Measurements from ENCODE around the gene SHH.

The SHH gene

GRCh38 chr7:155792315-155792960, 19.8 kb downstream of the SHH start:
- DNase-seq (ENCODE audit: low spot score): no peak

- DNase-seq (ENCODE audit: low spot score): no peak
These were observed 20.4 kb downstream of the SHH start for GRCh38 chr7:155791836-155792235.

GRCh38 chr7:155791214-155791737, 21.0 kb downstream of the SHH start:
- DNase-seq (ENCODE audit: low spot score): no peak

- no peak for DNase-seq (ENCODE audit: low spot score)
These were observed 21.6 kb downstream of the SHH start for GRCh38 chr7:155790666-155791065.

GRCh38 chr7:155789001-155789725, 23.1 kb downstream of the SHH start:
- DNase-seq (ENCODE audit: low spot score): no peak

GRCh38 chr7:155788616-155789000, 23.7 kb downstream of the SHH start:
- DNase-seq (ENCODE audit: low spot score): no peak

- DNase-seq (ENCODE audit: low spot score): no peak
These were observed 25.0 kb downstream of the SHH start for GRCh38 chr7:155787171-155787851.

GRCh38 chr7:155786491-155786890, 25.8 kb downstream of the SHH start:
- DNase-seq (ENCODE audit: low spot score): no peak

GRCh38 chr7:155785536-155785935, 26.7 kb downstream of the SHH start:
- no peak for DNase-seq (ENCODE audit: low spot score)

- DNase-seq (ENCODE audit: low spot score): no peak
These were observed 29.8 kb downstream of the SHH start for GRCh38 chr7:155782466-155782865.

- no peak for DNase-seq (ENCODE audit: low spot score)
These were observed 30.8 kb downstream of the SHH start for GRCh38 chr7:155781433-155781832.

- no peak for DNase-seq (ENCODE audit: low spot score)
These were observed 31.4 kb downstream of the SHH start for GRCh38 chr7:155780884-155781283.

GRCh38 chr7:155778349-155778748, 33.9 kb downstream of the SHH start:
- DNase-seq (ENCODE audit: low spot score): no peak

GRCh38 chr7:155776606-155777005, 35.7 kb downstream of the SHH start:
- no peak for DNase-seq (ENCODE audit: low spot score)

- DNase-seq (ENCODE audit: low spot score): no peak
These were observed 36.6 kb downstream of the SHH start for GRCh38 chr7:155775691-155776090.

GRCh38 chr7:155774947-155775346, 37.3 kb downstream of the SHH start:
- DNase-seq (ENCODE audit: low spot score): no peak

GRCh38 chr7:155773531-155773930, 38.7 kb downstream of the SHH start:
- no peak for DNase-seq (ENCODE audit: low spot score)

GRCh38 chr7:155770241-155770640, 42.0 kb downstream of the SHH start:
- DNase-seq (ENCODE audit: low spot score): no peak

- DNase-seq (ENCODE audit: low spot score): no peak
These were observed 42.6 kb downstream of the SHH start for GRCh38 chr7:155769701-155770100.

- DNase-seq (ENCODE audit: low spot score): no peak
These were observed 45.0 kb downstream of the SHH start for GRCh38 chr7:155766966-155767916.

GRCh38 chr7:155766386-155766785, 45.9 kb downstream of the SHH start:
- no peak for DNase-seq (ENCODE audit: low spot score)

- no peak for DNase-seq (ENCODE audit: low spot score)
These were observed 46.8 kb downstream of the SHH start for GRCh38 chr7:155765458-155765857.

All from cerebellar cortex (tissue), 1 donor.